GM21390 (cell line): ENCODE measurements around the gene PCYT1A.
"Not testable (repeated sequence)": the region's sequence is repeated elsewhere in the genome, so short reads cannot be mapped to it uniquely, and the experiment has no call there.

Source experiments
- ATAC-seq: cut with Tn5 transposase; IDR thresholded peaks from one replicate; pipeline ENCODE4 v1.9.1; 2021; ENCODE audit not compliant: unreplicated experiment

The PCYT1A gene

DNA sequence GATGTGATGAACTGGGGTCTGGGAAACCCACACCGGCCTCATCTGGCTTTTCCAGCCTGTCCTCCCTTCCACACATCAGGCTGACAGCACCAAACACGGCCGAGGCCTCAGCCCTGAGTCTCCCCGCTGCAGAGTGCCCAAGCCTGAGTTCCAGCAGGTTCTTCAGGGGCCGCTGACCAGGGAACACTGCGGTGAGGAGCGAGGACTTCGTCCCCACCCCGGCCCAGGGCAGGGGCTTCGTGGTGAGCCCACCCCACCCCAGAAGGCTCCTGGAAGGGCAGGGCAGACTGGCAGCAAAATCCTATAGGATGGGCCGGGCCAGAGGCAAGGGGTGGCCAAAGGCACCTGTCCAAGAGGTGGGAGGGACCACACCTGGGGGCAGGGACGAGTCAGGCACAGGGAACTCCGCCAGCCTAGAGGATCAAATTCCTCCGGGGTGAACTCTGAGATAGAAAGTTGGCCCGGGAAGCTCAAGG lies 71.4 kb downstream of the PCYT1A start, which contains the start of gene SLC51A:
Gene SLC51A (plus strand): TSS at position 446 of the 476 bp plus-strand sequence. CDS start 179 bp downstream, outside the sequence.
- ATAC-seq = no peak

DNA sequence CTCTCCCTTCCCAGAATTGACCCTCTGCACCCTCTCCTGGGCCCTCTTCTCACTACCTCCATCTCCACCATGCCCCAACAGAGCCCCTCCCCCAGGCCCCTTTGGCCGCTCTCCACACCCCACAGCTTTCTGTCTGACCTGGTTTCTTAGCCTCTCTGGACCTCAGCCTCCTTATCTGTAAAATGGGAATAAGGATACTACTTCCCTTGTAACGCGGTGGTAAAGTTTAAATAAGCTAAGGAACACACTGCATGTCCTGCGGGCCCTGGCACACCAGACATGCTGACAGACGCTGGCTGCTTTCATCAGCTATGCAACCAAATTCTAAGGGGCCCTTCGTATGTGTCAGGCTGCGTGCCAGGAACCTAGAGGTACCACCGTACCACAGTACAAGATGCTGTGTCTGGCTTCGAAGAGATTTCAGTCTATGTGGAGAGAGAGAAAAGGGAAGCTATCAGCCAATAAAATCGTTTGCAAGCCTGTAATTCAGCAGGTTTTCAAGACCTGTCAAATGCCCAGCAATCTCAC lies 72.0 kb downstream of the PCYT1A start:
- no peak for ATAC-seq

DNA sequence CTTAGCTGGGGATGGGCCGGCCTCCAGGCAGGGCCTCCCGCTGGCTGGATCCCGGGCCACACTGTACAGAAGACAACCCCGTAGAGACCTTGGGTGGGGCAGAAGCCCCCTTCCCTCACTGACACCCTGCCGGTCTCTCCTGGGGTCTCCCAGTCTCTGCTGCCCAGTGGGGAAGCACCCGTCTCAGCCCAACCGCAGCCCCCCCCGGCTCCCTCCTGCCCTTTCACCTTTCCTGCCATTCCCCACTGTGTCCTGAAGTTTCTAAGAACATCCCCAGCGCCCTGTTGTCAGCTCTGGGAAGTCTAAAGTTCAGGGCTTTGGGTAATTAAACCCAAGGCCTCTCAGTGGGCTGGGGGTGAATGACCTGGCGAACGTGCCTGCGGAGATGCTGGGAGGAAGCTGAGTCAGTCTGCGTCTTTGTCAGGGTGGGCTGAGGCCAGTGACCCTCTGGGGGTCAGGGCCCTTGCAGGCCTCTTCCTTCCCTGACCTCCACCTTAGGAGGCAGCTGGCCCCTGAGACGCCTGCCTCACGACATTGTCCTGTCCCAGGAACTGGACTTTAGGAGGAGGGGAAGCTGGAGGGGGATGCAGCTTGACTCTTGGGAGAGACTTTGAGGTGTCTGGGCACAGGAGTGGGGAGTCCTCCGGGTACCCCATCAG lies 72.6 kb downstream of the PCYT1A start:
- ATAC-seq = no peak

DNA sequence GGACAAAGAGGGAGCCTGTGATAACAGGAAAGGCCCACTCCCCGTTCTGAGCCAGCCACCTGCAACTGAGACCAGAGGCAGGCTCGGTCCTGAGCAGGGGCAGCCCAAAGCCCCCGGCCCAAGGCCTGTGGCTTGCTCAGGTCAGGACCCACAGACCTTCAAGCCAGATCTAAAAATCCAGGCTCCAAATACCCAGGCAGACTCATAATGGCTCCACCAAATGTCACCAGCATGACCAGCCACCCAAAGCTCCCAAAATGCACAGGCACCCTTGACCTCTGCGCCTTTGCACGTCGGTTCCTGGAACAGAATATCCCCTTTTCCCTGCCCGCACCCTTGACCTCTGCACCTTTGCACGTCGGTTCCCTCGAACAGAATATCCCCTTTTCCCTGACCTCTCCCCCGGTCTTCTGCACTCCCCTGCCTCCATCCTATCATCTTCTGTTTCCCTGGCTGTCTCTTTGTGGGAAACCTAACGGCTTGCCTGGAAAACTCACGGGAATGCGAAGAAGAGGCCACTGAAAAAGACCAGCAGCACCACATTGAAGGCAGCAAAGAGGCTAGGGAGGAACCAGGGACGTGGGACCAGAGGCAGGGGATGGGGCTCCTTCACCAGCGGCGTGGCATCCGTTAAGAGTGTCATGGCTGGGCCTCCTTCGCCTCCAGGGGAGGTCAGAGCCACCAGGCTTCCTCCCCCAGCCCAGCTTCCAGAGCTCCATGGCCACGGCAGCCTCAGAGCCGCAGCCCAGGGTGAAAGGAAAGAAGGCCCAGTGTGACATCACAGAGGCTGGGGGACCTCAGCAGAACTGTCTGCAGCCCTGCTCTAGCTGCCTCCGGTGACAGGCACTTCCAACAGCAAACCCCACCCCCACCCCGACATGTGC lies 76.6 kb downstream of the PCYT1A start, which contains the start of gene ZDHHC19:
Gene ZDHHC19 (minus strand): TSS at position 728 of the 884 bp plus-strand sequence. CDS start 85 bp downstream, at position 643.
- no peak for ATAC-seq

DNA sequence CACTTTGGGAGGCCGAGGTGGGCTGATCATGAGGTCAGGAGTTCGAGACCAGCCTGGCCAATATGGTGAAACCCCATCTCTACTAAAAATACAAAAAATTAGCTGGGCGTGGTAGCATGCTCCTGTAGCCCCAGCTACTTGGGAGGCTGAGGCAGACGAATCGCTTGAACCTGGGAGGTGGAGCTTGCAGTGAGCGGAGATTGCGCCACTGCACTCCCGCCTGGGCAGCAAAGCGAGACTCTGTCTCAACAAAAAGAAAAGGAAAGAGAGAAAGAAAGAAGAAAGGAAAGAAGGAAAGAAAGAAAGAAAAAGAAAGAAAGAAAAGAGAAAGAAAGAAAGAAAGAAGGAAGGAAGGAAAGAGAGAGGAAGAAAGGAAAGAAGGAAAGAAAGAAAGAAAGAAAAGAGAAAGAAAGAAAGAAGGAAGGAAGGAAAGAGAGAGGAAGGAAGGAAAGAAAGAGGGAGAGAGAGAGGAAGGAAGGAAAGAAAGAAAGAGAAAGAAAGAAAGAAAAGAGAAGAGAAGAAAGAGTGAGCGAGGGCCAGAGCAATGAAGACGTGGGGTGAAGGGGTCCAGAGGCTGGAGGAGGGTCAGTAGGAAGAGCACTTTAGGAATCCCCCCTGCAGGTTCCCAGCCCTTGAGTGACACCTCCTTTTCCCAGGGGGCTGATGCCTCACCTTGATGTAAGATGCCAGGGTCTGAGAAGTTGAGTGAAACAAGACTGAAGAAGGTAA lies 77.4 kb downstream of the PCYT1A start:
- not testable (repeated sequence) for ATAC-seq

DNA sequence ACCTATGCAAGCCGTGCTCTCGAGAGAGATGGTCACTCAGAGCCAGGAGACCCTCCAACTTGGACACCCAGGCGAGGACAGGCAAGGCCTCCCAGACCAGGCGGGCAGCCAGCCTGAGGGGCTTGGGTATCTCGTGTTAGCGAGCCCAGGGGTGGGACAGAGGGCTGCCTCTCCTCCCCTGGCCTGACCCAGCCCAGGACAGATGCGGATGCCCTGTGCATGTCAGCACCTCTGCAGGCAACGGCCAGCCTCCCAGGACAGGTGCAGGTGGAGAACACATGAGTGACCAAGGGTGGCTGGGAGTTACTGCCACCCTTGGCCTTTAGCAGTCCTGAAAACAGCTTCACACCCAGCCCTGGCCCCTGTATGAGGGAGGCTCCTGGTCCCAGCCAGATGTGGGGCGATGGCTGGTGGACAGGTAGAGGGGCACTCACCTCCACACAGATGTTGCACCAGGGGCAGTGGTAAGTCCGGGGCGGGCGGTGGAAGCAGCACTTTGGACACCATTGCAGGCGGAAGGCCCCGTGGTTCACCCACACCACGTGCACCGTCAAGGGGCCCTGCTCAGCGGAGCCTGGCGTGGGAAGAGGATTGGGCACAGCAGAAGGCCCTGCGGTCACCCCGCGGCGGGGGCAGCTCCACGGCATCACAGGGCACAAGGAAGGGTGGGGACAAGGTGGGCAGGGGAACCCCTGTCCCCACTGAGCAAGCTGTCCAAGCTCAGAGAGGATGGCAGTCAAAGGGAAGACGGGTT lies 78.4 kb downstream of the PCYT1A start:
- ATAC-seq = no peak

DNA sequence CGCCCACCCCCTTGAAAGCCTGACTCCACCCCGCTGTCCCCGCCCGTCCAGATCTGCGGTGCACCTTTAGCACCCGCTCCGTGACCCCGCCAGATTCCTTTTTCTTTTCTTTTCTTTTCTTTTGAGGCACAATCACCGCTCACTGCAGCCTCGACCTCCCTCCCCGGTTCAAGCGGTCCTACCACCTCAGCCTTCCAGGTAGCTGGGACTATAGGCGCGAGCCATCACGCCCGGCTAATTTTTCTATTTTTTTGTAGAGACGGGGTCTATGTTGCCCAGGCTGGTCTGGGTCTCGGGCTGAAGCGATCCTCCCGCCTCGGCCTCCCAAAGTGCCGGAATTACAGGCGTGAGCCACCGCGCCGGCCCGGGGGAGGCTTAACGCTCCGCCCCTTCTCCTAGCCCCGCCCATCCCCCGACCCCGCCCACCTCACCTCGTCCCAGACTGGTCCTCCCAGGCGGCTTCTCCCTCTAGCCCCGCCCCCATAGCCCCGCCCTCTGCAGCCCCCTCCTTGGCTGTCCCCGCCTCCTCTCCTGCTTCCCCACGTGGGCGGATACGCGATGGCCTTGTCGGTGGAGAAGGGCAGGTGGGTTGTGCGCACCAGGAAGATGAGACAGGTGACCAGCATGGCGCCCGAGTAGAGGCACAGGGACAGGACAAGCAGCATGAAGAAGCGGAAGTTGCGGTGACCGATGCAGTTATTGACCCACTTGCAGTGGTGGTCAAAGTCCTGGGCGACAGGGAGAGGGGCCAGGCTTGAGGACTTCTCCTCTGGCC lies 79.5 kb downstream of the PCYT1A start:
- ATAC-seq = no peak

DNA sequence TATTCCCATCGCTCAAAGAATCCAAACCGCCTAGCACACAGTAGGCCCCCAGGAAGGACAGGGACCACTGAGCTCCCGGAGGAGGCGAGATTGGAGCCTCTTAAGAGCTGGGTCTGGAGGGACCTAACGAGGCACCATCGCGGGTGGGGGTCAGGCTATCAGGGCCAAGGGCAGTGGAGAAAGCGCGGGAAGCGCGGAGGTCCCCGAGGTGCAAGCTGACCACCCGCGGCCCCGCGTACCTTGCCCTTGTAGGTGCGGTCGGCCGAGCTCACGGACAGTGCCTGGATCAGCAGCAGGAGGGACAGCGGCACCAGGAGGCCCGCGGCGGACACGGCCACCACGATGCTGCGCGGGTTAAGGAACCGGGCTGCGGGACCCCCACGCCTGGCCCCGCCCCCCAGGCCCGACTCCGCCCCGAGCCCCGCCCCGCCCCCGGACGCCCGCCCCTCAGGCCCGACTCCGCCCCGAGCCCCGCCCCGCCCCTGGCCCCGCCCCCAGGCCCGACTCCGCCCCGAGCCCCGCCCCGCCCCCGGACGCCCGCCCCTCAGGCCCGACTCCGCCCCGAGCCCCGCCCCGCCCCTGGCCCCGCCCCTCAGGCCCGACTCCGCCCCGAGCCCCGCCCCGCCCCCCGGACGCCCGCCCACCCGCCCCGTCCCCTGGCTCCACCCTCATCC lies 80.2 kb downstream of the PCYT1A start:
- ATAC-seq = no peak

DNA sequence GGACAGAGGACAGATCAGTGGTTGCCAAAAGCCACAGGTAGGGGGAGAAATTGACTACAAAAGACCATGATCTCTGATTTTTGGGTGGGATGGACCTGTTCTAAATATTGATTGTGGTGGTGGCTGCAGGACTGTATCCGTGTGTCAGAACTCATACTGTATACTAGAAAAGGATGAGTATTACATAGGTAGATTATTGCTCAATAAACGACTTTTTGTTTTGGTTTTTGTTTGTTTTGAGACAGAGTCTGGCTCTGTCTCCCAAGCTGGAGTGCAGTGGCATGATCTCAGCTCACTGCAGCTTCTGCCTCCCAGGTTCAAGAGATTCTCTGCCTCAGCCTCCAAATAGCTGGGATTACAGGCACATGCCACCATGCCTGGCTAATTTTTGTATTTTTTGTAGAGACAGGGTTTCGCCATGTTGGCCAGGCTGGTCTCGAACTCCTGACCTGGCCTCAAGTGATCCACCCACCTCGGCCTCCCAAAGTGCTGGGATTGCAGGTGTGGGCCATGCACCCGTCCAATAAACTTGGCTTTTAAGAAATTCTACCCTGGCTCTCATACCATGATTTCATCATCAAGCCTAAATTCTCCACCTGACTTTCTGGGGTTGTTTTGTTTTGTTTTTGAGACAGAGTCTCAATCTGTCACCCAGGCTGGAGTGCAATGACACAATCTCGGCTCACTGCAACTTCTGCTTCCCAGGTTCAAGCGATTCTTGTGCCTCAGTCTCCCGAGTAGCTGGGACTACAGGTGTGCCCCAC lies 81.9 kb downstream of the PCYT1A start:
- ATAC-seq = not testable (repeated sequence)

DNA sequence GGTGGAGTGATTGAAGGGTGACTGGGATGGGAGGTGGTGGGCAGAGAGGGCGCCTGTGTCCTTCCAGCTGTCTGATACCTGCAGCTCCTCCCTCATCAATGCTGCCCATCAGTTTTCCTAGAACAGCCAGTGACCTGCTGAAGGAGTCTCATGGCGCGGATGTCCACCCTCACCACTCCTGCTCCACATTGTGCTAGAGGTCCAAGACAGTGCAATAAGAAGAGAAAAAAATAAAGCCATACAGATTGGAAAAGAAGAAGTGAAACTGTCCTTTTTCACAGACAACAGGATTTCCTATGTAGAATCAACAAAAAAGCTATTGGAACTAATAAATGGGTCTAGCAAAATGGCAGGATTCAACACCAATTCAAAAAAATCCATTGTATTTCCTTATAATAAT lies 83.7 kb downstream of the PCYT1A start:
- no peak for ATAC-seq

DNA sequence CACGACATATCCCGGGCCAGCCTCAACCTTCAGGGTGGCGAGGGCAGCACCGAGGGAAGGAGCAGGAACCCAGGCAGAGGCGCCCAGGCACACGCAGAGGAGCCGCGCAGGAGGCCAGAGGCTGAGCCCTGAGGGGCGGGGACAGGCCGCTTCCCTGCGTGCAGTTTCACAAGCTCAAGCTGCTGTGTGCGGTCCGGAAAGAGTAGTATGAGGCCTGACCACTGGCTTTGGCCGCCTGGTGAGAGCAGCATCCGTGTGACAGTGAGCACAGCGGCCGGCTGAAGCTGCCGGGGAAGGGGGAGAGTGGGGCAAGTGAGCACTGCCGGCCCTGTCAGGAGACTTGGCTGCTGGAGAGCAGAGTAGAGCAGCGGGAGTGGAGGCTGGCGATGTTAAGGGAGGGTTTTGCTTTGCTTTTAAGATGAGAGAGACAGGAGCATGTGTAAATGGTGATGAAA lies 85.0 kb downstream of the PCYT1A start:
- peak; percentile 57 for ATAC-seq

DNA sequence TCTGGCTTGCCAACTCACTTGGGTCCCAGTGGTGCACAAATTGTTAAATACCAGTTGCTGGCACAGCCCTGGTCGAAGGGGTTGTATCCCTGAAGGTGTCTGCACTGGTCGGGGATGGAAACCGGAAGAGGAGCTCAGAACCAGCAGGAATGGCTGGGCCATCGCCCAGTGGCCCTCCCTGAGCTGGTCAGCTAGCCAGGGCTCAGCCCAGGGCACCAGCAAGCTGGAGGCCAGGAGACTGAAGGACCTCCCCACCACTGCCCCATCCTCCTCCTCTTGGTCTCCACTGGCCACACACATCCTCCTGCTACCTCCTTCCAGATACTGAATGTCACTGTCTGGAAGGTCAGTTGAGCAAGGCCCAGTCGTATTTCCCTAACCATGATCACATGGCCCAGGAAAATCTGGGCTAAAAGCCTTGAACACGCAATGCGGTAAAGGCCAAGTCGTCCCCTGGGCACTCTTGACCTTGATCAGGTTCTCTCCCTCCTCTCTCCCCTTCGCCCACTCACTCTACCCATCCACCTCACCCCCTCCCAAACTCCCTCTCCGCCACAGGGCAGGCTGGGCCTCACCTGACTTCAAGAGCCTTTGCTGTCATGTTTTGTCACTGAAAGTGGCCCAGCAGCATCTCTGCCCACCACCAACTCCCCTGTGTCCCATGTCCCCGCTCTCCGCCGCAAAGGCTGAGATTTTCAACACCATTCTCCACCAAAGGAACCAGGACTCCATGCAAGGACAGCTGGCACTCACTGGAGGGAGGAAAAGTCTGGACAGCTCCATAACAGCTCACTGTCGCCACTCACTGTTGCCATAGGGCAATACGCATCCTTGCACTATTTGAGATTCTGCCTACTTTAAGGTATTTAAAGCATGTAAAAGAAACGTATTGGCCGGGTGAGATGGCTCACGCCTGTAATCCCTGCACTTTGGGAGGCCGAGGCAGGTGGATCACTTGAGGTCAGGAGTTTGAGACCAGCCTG lies 88.5 kb downstream of the PCYT1A start:
- ATAC-seq = no peak

DNA sequence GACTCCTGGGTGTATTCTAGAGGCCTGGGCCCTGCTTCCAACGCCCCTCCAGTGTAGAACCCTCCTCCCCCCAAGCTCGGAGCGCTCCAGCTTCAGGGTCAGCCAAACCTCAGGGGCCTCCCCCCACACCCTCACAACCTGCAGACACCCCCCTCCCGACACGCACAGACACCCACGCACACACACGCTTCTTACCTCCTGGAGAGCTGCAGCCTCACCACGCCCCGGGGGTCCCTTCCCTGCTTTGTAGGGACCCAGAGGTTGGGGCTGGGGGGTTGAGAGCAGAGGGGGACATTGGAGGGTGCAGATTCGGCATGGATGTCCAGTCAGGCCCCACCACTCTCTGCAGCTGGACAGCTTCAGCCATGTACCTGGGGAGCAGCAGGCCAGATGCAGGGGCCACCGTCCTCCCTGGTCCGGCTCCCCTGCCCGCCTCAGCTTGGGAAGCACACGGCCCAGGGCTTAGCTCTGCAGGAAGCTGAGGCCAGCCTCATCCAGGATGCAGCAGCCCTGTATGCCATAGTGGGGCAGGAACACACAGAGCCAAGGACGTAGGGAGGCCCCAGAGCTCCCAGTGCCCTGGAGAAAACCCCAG lies 89.3 kb downstream of the PCYT1A start:
- no peak for ATAC-seq

DNA sequence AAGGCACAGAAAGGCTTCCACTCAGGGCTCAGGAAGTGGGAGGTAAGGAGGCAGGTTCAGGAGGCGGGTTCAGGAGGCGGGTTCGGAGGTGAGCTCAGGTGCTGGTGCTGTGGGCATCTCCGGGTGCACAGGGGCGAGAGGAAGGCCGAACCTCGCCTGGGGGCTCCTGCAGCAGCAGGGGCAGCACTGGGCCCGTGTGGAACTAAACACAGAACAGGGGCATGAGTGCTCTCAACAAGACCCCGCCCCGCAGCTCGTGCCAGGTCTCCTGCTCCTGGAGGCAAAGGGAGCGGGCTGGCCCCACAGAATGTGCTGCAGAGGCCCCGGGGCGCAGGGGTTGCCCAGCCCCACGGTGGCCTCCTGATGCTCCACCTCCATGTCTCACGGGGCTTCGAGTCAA lies 90.0 kb downstream of the PCYT1A start:
- no peak for ATAC-seq

DNA sequence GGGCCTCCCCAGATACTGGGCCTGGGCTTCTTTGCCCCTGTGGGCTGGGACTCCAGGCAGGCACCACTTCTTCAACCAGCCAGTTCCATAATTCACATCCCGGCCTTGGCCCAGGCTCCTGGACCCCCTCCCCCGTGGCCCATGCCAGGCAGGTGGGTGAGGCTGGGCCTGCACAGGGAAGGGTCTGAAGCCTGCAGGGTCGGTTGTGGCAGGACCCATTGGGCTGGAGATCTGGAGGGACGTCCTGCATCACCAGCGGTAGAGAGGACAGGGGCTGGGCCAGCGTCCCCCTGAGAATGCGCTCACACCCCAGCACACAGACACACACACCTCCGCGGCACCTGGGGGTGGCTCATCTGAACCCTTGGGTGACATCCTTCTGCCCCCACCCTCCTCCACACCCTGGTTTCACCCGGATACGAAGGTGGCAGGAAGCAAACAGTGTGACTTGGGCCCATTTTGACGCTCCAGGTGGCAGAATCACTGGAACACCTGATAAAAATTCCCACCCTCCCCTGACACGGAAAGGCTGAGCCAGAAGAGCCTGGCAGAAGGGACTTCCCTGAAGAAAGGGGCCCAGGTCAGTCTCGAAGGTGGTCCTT lies 91.8 kb downstream of the PCYT1A start:
- ATAC-seq = no peak

DNA sequence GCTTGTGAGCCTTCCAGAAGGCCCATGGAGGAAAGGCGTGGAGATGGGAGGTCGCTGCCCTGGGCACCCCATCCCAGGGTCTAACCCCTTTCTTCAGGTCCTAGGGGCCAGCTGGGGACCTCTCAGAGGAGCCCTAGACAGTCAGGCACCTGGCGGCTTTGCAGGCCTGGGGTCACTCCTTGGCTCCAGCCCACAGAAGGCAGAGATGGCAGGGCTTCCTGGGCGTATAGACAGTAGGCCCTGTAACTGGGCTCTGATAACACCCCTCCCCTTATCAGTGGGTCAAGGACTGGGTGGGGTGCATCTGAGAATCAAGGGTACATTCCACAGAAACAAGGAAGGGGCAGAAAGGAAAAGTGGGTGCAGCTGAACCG lies 93.0 kb downstream of the PCYT1A start:
- ATAC-seq = no peak
